ENCODE data around the gene TENM3.
"Not testable (repeated sequence)": the region's sequence is repeated elsewhere in the genome, so short reads cannot be mapped to it uniquely, and the experiment has no call there.

TENM3 gene

GRCh38 chr4:182236186-182236585, 7.0 kb upstream of the TENM3 start:
- Histone ChIP-seq H3K9ac (ENCODE audit: low read length) (no peak overlapping the region), H4K20me1 (ENCODE audit: insufficient read depth, low read length) (no peaks in the 10 kb centered on the region), H2AFZ (ENCODE audit: low read depth, low read length) (no peak overlapping the region), H3K9me3 (ENCODE audit: insufficient read depth, low read length) (no peaks in the 10 kb centered on the region), H3K4me3 (ENCODE audit: low read length) (no peak overlapping the region), H3K36me3 (replicated peaks; ENCODE audit: low read depth, low read length) (no peaks in the 10 kb centered on the region), H3K27me3 (ENCODE audit: low read depth, low read length) (no peaks in the 10 kb centered on the region), H3K4me1 (ENCODE audit: low read length) (no peaks in the 10 kb centered on the region), H3K4me2 (ENCODE audit: low read length) (no peak overlapping the region), H3K79me2 (ENCODE audit: low read length) (no peaks in the 10 kb centered on the region), H3K27ac (ENCODE audit: low read length) (no peak overlapping the region)
- TF ChIP-seq EZH2phosphoT487 (IDR thresholded peaks at IDR 0.05; ENCODE audit: low read depth) = no peak
- TF ChIP-seq, protein P1, sequence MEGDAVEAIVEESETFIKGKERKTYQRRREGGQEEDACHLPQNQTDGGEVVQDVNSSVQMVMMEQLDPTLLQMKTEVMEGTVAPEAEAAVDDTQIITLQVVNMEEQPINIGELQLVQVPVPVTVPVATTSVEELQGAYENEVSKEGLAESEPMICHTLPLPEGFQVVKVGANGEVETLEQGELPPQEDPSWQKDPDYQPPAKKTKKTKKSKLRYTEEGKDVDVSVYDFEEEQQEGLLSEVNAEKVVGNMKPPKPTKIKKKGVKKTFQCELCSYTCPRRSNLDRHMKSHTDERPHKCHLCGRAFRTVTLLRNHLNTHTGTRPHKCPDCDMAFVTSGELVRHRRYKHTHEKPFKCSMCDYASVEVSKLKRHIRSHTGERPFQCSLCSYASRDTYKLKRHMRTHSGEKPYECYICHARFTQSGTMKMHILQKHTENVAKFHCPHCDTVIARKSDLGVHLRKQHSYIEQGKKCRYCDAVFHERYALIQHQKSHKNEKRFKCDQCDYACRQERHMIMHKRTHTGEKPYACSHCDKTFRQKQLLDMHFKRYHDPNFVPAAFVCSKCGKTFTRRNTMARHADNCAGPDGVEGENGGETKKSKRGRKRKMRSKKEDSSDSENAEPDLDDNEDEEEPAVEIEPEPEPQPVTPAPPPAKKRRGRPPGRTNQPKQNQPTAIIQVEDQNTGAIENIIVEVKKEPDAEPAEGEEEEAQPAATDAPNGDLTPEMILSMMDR (IDR thresholded peaks at IDR 0.05; ENCODE audit: low read depth, low read length) = no peak

GRCh38 chr4:182237010-182237409, 6.2 kb upstream of the TENM3 start:
- not testable (repeated sequence) for H3K27ac ChIP-seq (ENCODE audit: low read length); H3K4me3 ChIP-seq (ENCODE audit: low read length); H3K4me2 ChIP-seq (ENCODE audit: low read length); H3K27me3 ChIP-seq (ENCODE audit: low read depth, low read length); H3K79me2 ChIP-seq (ENCODE audit: low read length); H2AFZ ChIP-seq (ENCODE audit: low read depth, low read length); H3K4me1 ChIP-seq (ENCODE audit: low read length); H3K9ac ChIP-seq (ENCODE audit: low read length); H3K9me3 ChIP-seq (ENCODE audit: insufficient read depth, low read length); H4K20me1 ChIP-seq (ENCODE audit: insufficient read depth, low read length); H3K36me3 ChIP-seq (replicated peaks; ENCODE audit: low read depth, low read length)

DNA sequence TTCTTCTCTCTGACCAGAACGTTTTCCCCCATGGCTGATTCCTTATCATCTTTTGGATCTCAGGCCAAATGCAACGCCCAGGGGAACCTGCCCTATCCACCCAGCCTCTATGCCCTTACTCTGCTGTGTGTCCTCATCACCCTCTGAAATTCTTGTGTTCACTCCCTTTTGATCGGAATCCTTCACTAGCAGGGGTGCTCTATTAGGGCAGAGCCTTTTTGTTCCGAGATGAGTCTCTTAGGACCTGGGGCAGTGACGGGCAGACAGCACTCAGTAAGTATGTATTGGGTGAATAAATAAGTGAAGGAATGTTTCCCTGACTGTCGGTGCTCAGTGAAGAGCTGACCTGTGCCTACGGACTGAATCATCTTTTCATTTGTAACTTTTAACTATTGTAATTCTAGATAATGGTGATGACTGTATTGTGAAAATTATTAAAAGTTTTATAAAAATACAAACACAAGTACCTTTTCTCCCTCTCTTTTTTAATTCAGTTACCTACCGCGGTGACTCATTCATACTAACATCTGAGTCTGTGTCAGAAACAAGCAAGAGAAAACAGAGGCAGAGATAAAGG, 4.8 kb upstream of the TENM3 start:
- no peak overlapping the region for H3K4me3 ChIP-seq (ENCODE audit: low read length)
- no peaks in the 10 kb centered on the region for H3K27me3 ChIP-seq (ENCODE audit: low read depth, low read length)
- H3K4me1 ChIP-seq (ENCODE audit: low read length) = no peaks in the 10 kb centered on the region
- no peak for TF ChIP-seq EZH2phosphoT487 (IDR thresholded peaks at IDR 0.05; ENCODE audit: low read depth)
- TF ChIP-seq, protein P1 (IDR thresholded peaks at IDR 0.05; ENCODE audit: low read depth, low read length) = no peak
- no peaks in the 10 kb centered on the region for H3K9me3 ChIP-seq (ENCODE audit: insufficient read depth, low read length)
- no peak overlapping the region for H3K9ac ChIP-seq (ENCODE audit: low read length)
- H3K27ac ChIP-seq (ENCODE audit: low read length) = no peak overlapping the region
- H3K4me2 ChIP-seq (ENCODE audit: low read length) = no peak overlapping the region
- H4K20me1 ChIP-seq (ENCODE audit: insufficient read depth, low read length) = no peaks in the 10 kb centered on the region
- H3K79me2 ChIP-seq (ENCODE audit: low read length) = no peaks in the 10 kb centered on the region
- H2AFZ ChIP-seq (ENCODE audit: low read depth, low read length) = no peak overlapping the region
- no peaks in the 10 kb centered on the region for H3K36me3 ChIP-seq (replicated peaks; ENCODE audit: low read depth, low read length)

DNA sequence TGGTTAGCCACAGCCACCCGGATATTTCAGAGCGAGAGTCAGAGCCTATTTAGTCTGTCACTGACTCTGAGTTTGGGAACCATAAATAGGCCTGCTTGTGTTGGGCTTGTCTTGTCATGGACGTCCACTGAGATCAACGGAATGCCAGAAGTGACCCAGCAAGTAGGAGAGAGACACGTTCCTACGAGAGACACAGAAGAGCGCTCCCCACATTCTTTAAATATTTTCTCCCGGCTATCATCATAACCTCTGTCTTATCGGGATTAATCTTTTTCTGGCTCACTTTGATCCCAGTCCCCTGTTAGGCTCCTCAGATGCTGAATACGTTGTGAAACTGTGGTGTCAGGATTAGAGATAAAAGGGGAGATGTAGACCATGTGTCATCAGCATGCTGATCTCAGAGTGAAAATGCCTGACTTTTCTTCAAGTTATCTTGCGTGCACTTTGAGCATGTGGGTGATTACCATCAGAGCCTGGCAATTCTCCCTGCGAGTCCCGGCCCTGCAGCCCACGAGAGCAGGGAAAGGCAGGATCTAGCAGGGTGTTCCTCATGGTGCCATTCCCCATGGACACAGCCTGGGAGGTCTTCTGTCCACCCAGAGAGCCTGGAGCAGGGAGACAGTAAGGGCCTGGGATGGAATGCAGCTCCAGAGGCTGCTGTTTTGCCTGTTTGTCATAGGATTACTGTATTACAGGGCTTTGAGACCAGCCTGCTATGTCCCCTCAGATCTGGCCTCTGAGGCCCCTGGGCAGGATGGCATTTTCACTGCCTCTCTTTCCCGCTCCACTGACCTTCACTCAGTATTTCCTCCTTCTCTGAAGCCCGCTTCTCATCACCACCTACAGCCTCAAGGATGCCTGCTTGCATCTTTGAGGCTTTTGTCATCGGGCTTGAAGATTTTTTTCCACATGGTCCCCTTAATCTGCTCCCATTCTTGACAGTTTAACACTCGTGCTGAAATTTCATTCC, 2.8 kb upstream of the TENM3 start:
- Histone ChIP-seq H2AFZ (ENCODE audit: low read depth, low read length) (no peak overlapping the region), H3K4me1 (ENCODE audit: low read length) (no peaks in the 10 kb centered on the region), H3K79me2 (ENCODE audit: low read length) (no peaks in the 10 kb centered on the region), H3K27ac (ENCODE audit: low read length) (no peak overlapping the region), H3K27me3 (ENCODE audit: low read depth, low read length) (no peaks in the 10 kb centered on the region), H3K4me2 (ENCODE audit: low read length) (no peak overlapping the region), H3K9me3 (ENCODE audit: insufficient read depth, low read length) (no peaks in the 10 kb centered on the region), H4K20me1 (ENCODE audit: insufficient read depth, low read length) (no peaks in the 10 kb centered on the region), H3K4me3 (ENCODE audit: low read length) (no peak overlapping the region), H3K9ac (ENCODE audit: low read length) (no peak overlapping the region), H3K36me3 (replicated peaks; ENCODE audit: low read depth, low read length) (no peaks in the 10 kb centered on the region)
- no peak for TF ChIP-seq EZH2phosphoT487 (IDR thresholded peaks at IDR 0.05; ENCODE audit: low read depth)
- TF ChIP-seq, protein P1 (IDR thresholded peaks at IDR 0.05; ENCODE audit: low read depth, low read length) = no peak

GRCh38 chr4:182242260-182242659, 942 bp upstream of the TENM3 start:
- H3K27ac ChIP-seq (ENCODE audit: low read length); H3K4me1 ChIP-seq (ENCODE audit: low read length): not testable (repeated sequence)

More at GRCh38 chr4:182242260-182242659, 942 bp upstream of the TENM3 start:
- H3K9ac ChIP-seq (ENCODE audit: low read length); H3K36me3 ChIP-seq (replicated peaks; ENCODE audit: low read depth, low read length); H2AFZ ChIP-seq (ENCODE audit: low read depth, low read length); H4K20me1 ChIP-seq (ENCODE audit: insufficient read depth, low read length); H3K4me3 ChIP-seq (ENCODE audit: low read length); H3K9me3 ChIP-seq (ENCODE audit: insufficient read depth, low read length); H3K27me3 ChIP-seq (ENCODE audit: low read depth, low read length); H3K4me2 ChIP-seq (ENCODE audit: low read length); H3K79me2 ChIP-seq (ENCODE audit: low read length): not testable (repeated sequence)
